Breast epithelium (tissue), 3 donors: ENCODE data around the gene P2RY2.

ENCODE experiments used
- CTCF ChIP-seq, 3 donors: fragments of 450-650 bp; IDR thresholded peaks; one replicate each; pipeline ENCODE4 v1.5.1; 2016 to 2017; ENCODE audit warnings: antibody characterized with exemption in 3 of 3, mild to moderate bottlenecking in 3 of 3, moderate library complexity in 3 of 3
- POLR2A ChIP-seq: fragments of 450-650 bp; IDR thresholded peaks from one replicate; pipeline ENCODE4 v1.6.1; 2016; ENCODE audit warnings: antibody characterized with exemption, mild to moderate bottlenecking, moderate library complexity
- POLR2AphosphoS5 ChIP-seq, 3 donors: sonication (generic); formaldehyde crosslinking; IDR thresholded peaks; one replicate each; pipeline ENCODE4 v1.6.1; 2017; ENCODE audit warnings: antibody characterized with exemption in 3 of 3

GRCh38 chr11:73243093-73243485, 25.0 kb downstream of the P2RY2 start:
- TF ChIP-seq POLR2AphosphoS5 (IDR thresholded peaks at IDR 0.05) (no peak), CTCF (IDR thresholded peaks at IDR 0.05) (no peak), POLR2A (no peak)
